Breast epithelium (tissue), 4 donors: ENCODE results near the gene KCNQ5. TPM values are rescaled to one million over a fixed set of nuclear protein-coding genes. Genes with fewer than 3 reads are reported as not detected.

Source experiments
- DNase-seq, 2 donors: peaks; one replicate each; pipeline ENCODE4 v3.0.0-alpha.2; 2019; ENCODE audit warnings: low spot score in 2 of 2
- H3K27ac ChIP-seq, 2 donors: fragments of 200-600 bp; sonication (generic) in 1 of 2; one replicate each; pipeline ENCODE4 v1.5.1; 2016 to 2019; ENCODE audit warnings: mild to moderate bottlenecking in 1 of 2
- H3K27me3 ChIP-seq, 2 donors: fragments of 200-600 bp; sonication (generic) in 1 of 2; one replicate each; pipeline versions ENCODE4 v1.5.1 to v1.6.0; 2017 to 2019; ENCODE audit warnings: control low read depth in 1 of 2, mild to moderate bottlenecking in 1 of 2
- H3K36me3 ChIP-seq: fragments of 200-600 bp; one replicate; pipeline ENCODE4 v1.5.1; 2019
- H3K4me1 ChIP-seq, 2 donors: fragments of 200-600 bp; sonication (generic); one replicate each; pipeline ENCODE4 v1.5.1; 2016 to 2019; ENCODE audit warnings: control low read depth in 1 of 2
- H3K4me3 ChIP-seq, 3 donors: fragments of 200-600 bp; sonication (generic); 1 replicate in 2 of 3; 2 replicates in 1 of 3; pipeline ENCODE4 v1.5.1; 2016 to 2019; ENCODE audit warnings: mild to moderate bottlenecking in 3 of 3, moderate library complexity in 2 of 3
- H3K9me3 ChIP-seq, 2 donors: fragments of 200-600 bp; sonication (generic) in 1 of 2; one replicate each; pipeline ENCODE4 v1.5.1; 2016 to 2019; ENCODE audit warnings: control low read depth in 1 of 2
- CTCF ChIP-seq, 3 donors: fragments of 450-650 bp; IDR thresholded peaks; one replicate each; pipeline ENCODE4 v1.5.1; 2016 to 2017; ENCODE audit warnings: antibody characterized with exemption in 3 of 3, mild to moderate bottlenecking in 3 of 3, moderate library complexity in 3 of 3
- POLR2A ChIP-seq: fragments of 450-650 bp; IDR thresholded peaks from one replicate; pipeline ENCODE4 v1.6.1; 2016; ENCODE audit warnings: antibody characterized with exemption, mild to moderate bottlenecking, moderate library complexity
- POLR2AphosphoS5 ChIP-seq, 3 donors: sonication (generic); formaldehyde crosslinking; IDR thresholded peaks; one replicate each; pipeline ENCODE4 v1.6.1; 2017; ENCODE audit warnings: antibody characterized with exemption in 3 of 3
- intact Hi-C: fragments of 100-400 bp; cut with DNase I; formaldehyde crosslinking; loops from one replicate; pipeline ENCODE4 v1.15.1; 2023; ENCODE audit warnings: low total_unique reads
- total RNA-seq, 3 donors: library from RNA; depleted of rRNA; stranded (reverse); fragments of >200 nt; gene quantifications; one replicate each; pipeline ENCODE4 v1.1.0, GENCODE V29; 2016

The KCNQ5 gene
- total RNA-seq, 3 donors from 2014 or later, result 0.16 to 1.0 (median 0.33) TPM

- H3K9me3 ChIP-seq, result no peaks in the 10 kb centered on the region
- DNase-seq, result no peak
- no peak overlapping the region for H3K4me3 ChIP-seq
- no peaks in the 10 kb centered on the region for H3K4me1 ChIP-seq
- H3K36me3 ChIP-seq, result no peaks in the 10 kb centered on the region
- intact Hi-C loops, result no loop called here
- no peak overlapping the region for H3K27ac ChIP-seq
- no peaks in the 10 kb centered on the region for H3K27me3 ChIP-seq
- TF ChIP-seq CTCF (IDR thresholded peaks at IDR 0.05) (no peak), POLR2AphosphoS5 (IDR thresholded peaks at IDR 0.05) (no peak), POLR2A (no peak)
These were observed 487.8 kb downstream of the KCNQ5 start for GRCh38 chr6:73109659-73110058.

GRCh38 chr6:73116330-73116729 is 494.5 kb downstream of the KCNQ5 start:
- H3K4me3 ChIP-seq, result no peak overlapping the region
- H3K4me1 ChIP-seq, result no peaks in the 10 kb centered on the region
- no peaks in the 10 kb centered on the region for H3K36me3 ChIP-seq
- no peak for TF ChIP-seq CTCF (IDR thresholded peaks at IDR 0.05)
- no peak for TF ChIP-seq POLR2A
- no peak for TF ChIP-seq POLR2AphosphoS5 (IDR thresholded peaks at IDR 0.05)
- no peak for DNase-seq
- H3K27me3 ChIP-seq, result no peaks in the 10 kb centered on the region
- intact Hi-C loops, result no loop called here
- H3K9me3 ChIP-seq, result no peaks in the 10 kb centered on the region
- H3K27ac ChIP-seq, result no peak overlapping the region

- Histone ChIP-seq H3K4me3 (no peak overlapping the region), H3K36me3 (no peaks in the 10 kb centered on the region), H3K27ac (no peak overlapping the region), H3K27me3 (no peaks in the 10 kb centered on the region), H3K4me1 (no peaks in the 10 kb centered on the region), H3K9me3 (no peaks in the 10 kb centered on the region)
- no peak for DNase-seq
- TF ChIP-seq POLR2AphosphoS5 (IDR thresholded peaks at IDR 0.05), result no peak
- TF ChIP-seq POLR2A, result no peak
- no peak for TF ChIP-seq CTCF (IDR thresholded peaks at IDR 0.05)
- intact Hi-C loops, result no loop called here
These were observed 499.6 kb downstream of the KCNQ5 start for GRCh38 chr6:73121421-73121993.

- intact Hi-C loops, result no loop called here
- Histone ChIP-seq H3K27ac (no peak overlapping the region), H3K27me3 (no peaks in the 10 kb centered on the region), H3K9me3 (no peaks in the 10 kb centered on the region), H3K36me3 (no peaks in the 10 kb centered on the region), H3K4me1 (no peaks in the 10 kb centered on the region), H3K4me3 (no peak overlapping the region)
- no peak for DNase-seq
- TF ChIP-seq POLR2AphosphoS5 (IDR thresholded peaks at IDR 0.05) (no peak), CTCF (IDR thresholded peaks at IDR 0.05) (no peak), POLR2A (no peak)
These were observed 501.9 kb downstream of the KCNQ5 start for GRCh38 chr6:73123632-73124329.

- no peaks in the 10 kb centered on the region for H3K36me3 ChIP-seq
- no peak for TF ChIP-seq POLR2AphosphoS5 (IDR thresholded peaks at IDR 0.05)
- TF ChIP-seq CTCF (IDR thresholded peaks at IDR 0.05), result peak; percentile 67 to 93 (median 90)
- H3K9me3 ChIP-seq, result no peaks in the 10 kb centered on the region
- H3K4me3 ChIP-seq, result peak overlapping the region in 1 of 3 donors; percentile 12
- H3K27me3 ChIP-seq, result no peaks in the 10 kb centered on the region
- H3K27ac ChIP-seq, result no peak overlapping the region
- peak; percentile 65 to 78 for DNase-seq
- H3K4me1 ChIP-seq, result no peaks in the 10 kb centered on the region
- intact Hi-C loops, result no loop called here
These were observed 508.0 kb downstream of the KCNQ5 start for GRCh38 chr6:73129653-73130443.
